Neural crest cell (in vitro differentiated cells): ENCODE results near the gene ZCCHC7. TPM values are rescaled to one million over a fixed set of nuclear protein-coding genes. Genes with fewer than 3 reads are reported as not detected.

ENCODE experiments used
- DNase-seq: peaks from one replicate; pipeline ENCODE4 v3.0.0; 2021; ENCODE audit warnings: low read depth, mixed read lengths, low spot score
- H3K27ac Mint-ChIP-seq: one replicate; pipeline ENCODE4 v1.8.0; 2021; ENCODE audit warnings: mild to moderate bottlenecking, mixed read lengths; ENCODE audit not compliant: unreplicated experiment
- H3K27me3 Mint-ChIP-seq: 2 replicates; pipeline ENCODE4 v1.8.0; 2021; ENCODE audit warnings: low read depth, mild to moderate bottlenecking, mixed read lengths
- H3K36me3 Mint-ChIP-seq: 2 replicates; pipeline ENCODE4 v1.8.0; 2021; ENCODE audit warnings: low read depth, mild to moderate bottlenecking, mixed read lengths
- H3K4me1 Mint-ChIP-seq: 2 replicates; pipeline ENCODE4 v1.8.0; 2021; ENCODE audit warnings: mixed read lengths
- H3K4me3 Mint-ChIP-seq: one replicate; pipeline ENCODE4 v1.8.0; 2021; ENCODE audit warnings: mild to moderate bottlenecking, mixed read lengths
- H3K9me3 Mint-ChIP-seq: 2 replicates; pipeline ENCODE4 v1.8.0; 2021; ENCODE audit warnings: mixed read lengths
- total RNA-seq: library from RNA; stranded (reverse); gene quantifications from 2 replicates; pipeline ENCODE4 v1.2.1, GENCODE V29; 2021
- TF ChIP-seq, protein P1 (sequence below): fragments of 200-600 bp; sonication (generic); conservative IDR thresholded peaks from 2 replicates; pipeline ENCODE4 v1.5.0; 2021; ENCODE audit warnings: antibody characterized with exemption, mild to moderate bottlenecking

The ZCCHC7 gene
- total RNA-seq, 1 donor from 2014 or later = 21.6 TPM

DNA sequence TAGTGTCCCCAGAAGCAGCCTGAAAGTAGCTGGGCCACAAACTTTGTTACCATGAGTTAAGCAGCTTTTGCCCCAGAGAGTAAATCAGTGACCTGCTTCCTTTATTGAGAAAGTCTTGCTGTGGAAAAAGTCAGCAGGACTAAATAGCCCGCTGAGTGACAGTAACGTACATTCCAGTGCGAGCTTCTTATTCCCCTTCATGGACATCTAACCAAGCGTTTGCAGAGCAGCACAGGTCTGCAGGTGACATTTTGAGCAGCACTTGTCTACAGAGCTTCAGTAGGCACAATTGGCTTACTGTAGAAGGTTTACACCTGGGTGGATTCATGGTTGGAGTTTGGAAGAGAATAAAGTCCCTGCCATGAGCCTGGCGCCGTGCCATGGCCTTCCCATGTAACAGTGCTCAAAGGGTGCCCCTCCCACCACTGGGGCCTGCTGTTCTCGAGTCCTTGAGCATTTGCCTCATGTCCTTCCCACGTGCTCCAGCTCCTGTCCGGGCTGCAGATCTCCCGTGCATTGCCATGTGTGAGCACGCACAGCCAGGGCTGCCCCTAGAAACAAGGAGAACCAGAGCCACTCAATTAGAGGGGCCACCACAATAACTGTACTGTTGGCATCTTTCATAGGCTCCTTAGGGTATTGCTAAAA, 260.8 kb downstream of the ZCCHC7 start:
- H3K27me3 Mint-ChIP-seq = no peaks in the 10 kb centered on the region
- H3K36me3 Mint-ChIP-seq = peaks cover 6% of the 10 kb centered on the region
- no peak overlapping the region for H3K4me3 Mint-ChIP-seq
- H3K9me3 Mint-ChIP-seq = peaks cover 4% of the 10 kb centered on the region
- H3K27ac Mint-ChIP-seq = no peak overlapping the region
- DNase-seq = no peak
- TF ChIP-seq, protein P1, sequence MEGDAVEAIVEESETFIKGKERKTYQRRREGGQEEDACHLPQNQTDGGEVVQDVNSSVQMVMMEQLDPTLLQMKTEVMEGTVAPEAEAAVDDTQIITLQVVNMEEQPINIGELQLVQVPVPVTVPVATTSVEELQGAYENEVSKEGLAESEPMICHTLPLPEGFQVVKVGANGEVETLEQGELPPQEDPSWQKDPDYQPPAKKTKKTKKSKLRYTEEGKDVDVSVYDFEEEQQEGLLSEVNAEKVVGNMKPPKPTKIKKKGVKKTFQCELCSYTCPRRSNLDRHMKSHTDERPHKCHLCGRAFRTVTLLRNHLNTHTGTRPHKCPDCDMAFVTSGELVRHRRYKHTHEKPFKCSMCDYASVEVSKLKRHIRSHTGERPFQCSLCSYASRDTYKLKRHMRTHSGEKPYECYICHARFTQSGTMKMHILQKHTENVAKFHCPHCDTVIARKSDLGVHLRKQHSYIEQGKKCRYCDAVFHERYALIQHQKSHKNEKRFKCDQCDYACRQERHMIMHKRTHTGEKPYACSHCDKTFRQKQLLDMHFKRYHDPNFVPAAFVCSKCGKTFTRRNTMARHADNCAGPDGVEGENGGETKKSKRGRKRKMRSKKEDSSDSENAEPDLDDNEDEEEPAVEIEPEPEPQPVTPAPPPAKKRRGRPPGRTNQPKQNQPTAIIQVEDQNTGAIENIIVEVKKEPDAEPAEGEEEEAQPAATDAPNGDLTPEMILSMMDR = no peak
- H3K4me1 Mint-ChIP-seq = peaks cover 9% of the 10 kb centered on the region

- H3K9me3 Mint-ChIP-seq = peaks cover 4% of the 10 kb centered on the region
- no peak overlapping the region for H3K4me3 Mint-ChIP-seq
- no peak overlapping the region for H3K27ac Mint-ChIP-seq
- peaks cover 6% of the 10 kb centered on the region for H3K36me3 Mint-ChIP-seq
- peaks cover 9% of the 10 kb centered on the region for H3K4me1 Mint-ChIP-seq
- TF ChIP-seq, protein P1 = no peak
- no peak for DNase-seq
- no peaks in the 10 kb centered on the region for H3K27me3 Mint-ChIP-seq
These were observed 262.0 kb downstream of the ZCCHC7 start for GRCh38 chr9:37382161-37382981.

DNA sequence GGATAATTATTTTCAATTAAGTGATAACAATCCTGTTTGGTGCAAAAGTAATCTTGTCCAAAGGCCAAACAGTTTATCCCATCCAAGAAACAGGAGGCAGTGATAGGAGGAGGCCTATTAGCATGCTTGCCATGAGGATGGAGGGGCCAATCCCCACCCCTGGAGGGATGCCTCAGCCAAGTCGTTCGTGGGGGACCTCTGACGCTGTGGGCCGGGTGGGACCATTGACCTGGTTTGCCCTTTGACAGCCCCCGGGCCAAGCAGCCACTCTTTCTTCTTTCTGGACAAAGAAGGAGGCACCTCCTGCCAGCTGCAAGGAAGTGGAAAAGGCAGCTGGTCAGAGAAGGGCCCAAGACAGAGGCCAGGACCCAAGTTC, 262.6 kb downstream of the ZCCHC7 start:
- Mint-ChIP-seq H3K4me3 (no peak overlapping the region), H3K27ac (no peak overlapping the region), H3K27me3 (no peaks in the 10 kb centered on the region), H3K36me3 (peaks cover 6% of the 10 kb centered on the region), H3K4me1 (peaks cover 9% of the 10 kb centered on the region), H3K9me3 (peaks cover 4% of the 10 kb centered on the region)
- no peak for DNase-seq
- TF ChIP-seq, protein P1 = no peak

DNA sequence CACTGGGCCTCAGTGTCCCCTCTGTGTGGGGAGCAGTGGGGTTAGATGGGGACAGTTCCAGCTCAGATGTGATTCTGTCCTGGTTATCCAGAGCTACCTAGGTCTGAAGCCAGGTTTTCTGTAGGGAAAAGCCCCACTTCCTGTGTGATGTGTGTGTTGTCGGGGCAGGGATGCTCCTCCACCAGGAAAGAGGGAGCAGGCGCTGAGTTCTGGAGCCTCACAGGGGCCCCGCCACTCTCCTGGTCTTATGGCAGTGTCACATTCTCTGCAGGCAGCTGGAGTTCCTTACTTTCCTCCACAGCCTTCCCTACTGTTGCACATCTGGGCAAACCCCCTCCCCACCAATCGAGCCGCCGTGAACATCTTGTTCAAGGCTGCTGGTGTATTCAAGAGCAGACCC, 263.0 kb downstream of the ZCCHC7 start:
- H3K9me3 Mint-ChIP-seq = peaks cover 4% of the 10 kb centered on the region
- no peaks in the 10 kb centered on the region for H3K27me3 Mint-ChIP-seq
- H3K4me1 Mint-ChIP-seq = peaks cover 9% of the 10 kb centered on the region
- TF ChIP-seq, protein P1 = no peak
- no peak for DNase-seq
- H3K4me3 Mint-ChIP-seq = no peak overlapping the region
- H3K27ac Mint-ChIP-seq = peak overlapping the region; percentile 91
- H3K36me3 Mint-ChIP-seq = peaks cover 6% of the 10 kb centered on the region

DNA sequence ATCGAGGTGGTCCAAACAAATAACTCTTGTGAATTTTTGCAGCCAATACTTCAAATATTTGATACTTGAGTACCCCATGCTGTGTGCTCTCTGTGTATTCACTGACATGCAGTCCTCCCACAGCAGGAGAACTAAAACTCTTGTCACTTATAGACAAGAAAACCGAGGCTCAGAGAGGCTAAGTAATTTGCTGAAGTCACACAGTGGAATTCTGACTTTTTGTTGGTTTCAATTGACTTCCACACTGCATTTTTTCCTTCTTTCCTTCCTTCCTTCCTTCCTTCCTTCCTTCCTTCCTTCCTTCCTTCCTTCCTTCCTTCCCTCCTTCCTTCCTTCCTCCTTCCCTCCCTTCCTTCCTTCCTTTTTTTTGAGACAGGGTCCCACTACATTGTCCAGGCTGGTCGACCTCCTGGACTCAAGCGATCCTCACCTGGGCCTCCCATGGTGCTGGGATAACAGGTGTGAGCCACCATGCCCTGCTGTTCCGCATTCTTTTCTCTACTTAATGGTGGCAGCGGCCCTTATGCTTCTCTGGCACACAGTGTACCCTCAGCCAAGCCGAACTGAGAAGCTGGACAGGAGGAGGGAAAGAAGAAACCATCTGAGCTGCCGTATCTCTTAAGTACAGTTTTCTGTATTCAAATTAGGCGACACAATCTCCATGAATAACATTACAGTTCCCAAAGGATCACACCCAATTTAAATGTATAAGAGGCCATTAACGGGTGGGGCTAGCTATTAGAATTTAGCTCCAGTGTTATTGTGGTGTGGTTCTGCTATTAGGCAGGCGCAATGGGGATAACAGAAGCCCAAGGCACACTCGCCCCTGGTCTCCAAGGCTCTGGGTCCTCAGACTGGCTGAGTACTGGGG, 263.7 kb downstream of the ZCCHC7 start:
- peaks cover 6% of the 10 kb centered on the region for H3K36me3 Mint-ChIP-seq
- no peak for DNase-seq
- no peaks in the 10 kb centered on the region for H3K27me3 Mint-ChIP-seq
- peaks cover 4% of the 10 kb centered on the region for H3K9me3 Mint-ChIP-seq
- TF ChIP-seq, protein P1 = no peak
- no peak overlapping the region for H3K27ac Mint-ChIP-seq
- peaks cover 9% of the 10 kb centered on the region for H3K4me1 Mint-ChIP-seq
- H3K4me3 Mint-ChIP-seq = no peak overlapping the region
